Ascending aorta (tissue), 2 donors: ENCODE results near the gene MRPL22. TPM values are rescaled to one million over a fixed set of nuclear protein-coding genes. Genes with fewer than 3 reads are reported as not detected.

Experiments
- DNase-seq, 2 donors: peaks; one replicate each; pipeline ENCODE4 v3.0.0-alpha.2; 2019; ENCODE audit warnings: low spot score in 2 of 2
- H3K27ac ChIP-seq, 2 donors: fragments of 200-600 bp; sonication (generic); one replicate each; pipeline ENCODE4 v1.5.1; 2016 to 2017; ENCODE audit warnings: mild to moderate bottlenecking in 1 of 2
- H3K27me3 ChIP-seq: fragments of 200-600 bp; sonication (generic); one replicate; pipeline ENCODE4 v1.5.1; 2017
- H3K36me3 ChIP-seq, 2 donors: fragments of 200-600 bp; sonication (generic); one replicate each; pipeline ENCODE4 v1.5.1; 2016
- H3K4me1 ChIP-seq, 2 donors: fragments of 200-600 bp; sonication (generic); one replicate each; pipeline ENCODE4 v1.5.1; 2016 to 2017; ENCODE audit warnings: mild to moderate bottlenecking in 1 of 2
- H3K4me3 ChIP-seq, 2 donors: fragments of 200-600 bp; sonication (generic); one replicate each; pipeline ENCODE4 v1.5.1; 2016 to 2017; ENCODE audit warnings: mild to moderate bottlenecking in 1 of 2
- H3K9me3 ChIP-seq, 2 donors: fragments of 200-600 bp; sonication (generic); one replicate each; pipeline ENCODE4 v1.5.1; 2016
- intact Hi-C: fragments of 100-400 bp; cut with DNase I; formaldehyde crosslinking; loops from one replicate; pipeline ENCODE4 v1.15.1; 2023
- total RNA-seq: library from RNA; depleted of rRNA; stranded (reverse); fragments of >200 nt; gene quantifications from one replicate; pipeline ENCODE4 v1.1.0, GENCODE V29; 2016
- TF ChIP-seq, protein P1 (sequence below), 3 experiments: fragments of 200-600 bp in 2 of 3; fragments of 450-650 bp in 1 of 3; sonication (generic) in 2 of 3; IDR thresholded peaks; one replicate each; pipeline ENCODE4 v1.5.1; 2016 to 2019; ENCODE audit warnings: antibody characterized with exemption in 3 of 3, mild to moderate bottlenecking in 1 of 3, moderate library complexity in 1 of 3

MRPL22 gene
- total RNA-seq, 1 donor from 2014 or later: 7.8 TPM

DNA sequence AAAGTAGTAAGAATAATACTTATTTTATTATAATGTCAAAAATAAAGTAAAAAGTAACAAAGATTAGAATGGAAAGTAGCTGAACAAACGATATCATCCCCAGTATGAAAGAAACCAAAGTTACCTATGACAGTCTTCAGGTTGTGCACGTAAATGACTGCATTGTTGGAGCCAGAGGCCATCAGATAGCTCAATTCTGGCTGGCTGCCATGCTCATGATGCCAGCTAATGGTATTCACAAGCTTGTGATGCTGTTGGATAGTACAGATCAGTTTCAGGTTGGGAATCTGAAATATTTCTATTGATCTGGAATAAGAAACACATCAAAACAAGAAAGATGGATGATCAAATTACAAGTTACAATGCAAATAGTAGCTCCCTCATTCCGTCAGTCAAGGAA lies 24.0 kb upstream of the MRPL22 start:
- peaks cover 36 to 68% of the 10 kb centered on the region in 2 donors for H3K36me3 ChIP-seq
- TF ChIP-seq, protein P1, sequence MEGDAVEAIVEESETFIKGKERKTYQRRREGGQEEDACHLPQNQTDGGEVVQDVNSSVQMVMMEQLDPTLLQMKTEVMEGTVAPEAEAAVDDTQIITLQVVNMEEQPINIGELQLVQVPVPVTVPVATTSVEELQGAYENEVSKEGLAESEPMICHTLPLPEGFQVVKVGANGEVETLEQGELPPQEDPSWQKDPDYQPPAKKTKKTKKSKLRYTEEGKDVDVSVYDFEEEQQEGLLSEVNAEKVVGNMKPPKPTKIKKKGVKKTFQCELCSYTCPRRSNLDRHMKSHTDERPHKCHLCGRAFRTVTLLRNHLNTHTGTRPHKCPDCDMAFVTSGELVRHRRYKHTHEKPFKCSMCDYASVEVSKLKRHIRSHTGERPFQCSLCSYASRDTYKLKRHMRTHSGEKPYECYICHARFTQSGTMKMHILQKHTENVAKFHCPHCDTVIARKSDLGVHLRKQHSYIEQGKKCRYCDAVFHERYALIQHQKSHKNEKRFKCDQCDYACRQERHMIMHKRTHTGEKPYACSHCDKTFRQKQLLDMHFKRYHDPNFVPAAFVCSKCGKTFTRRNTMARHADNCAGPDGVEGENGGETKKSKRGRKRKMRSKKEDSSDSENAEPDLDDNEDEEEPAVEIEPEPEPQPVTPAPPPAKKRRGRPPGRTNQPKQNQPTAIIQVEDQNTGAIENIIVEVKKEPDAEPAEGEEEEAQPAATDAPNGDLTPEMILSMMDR (IDR thresholded peaks at IDR 0.05): no peak
- intact Hi-C loops: no loop called here

DNA sequence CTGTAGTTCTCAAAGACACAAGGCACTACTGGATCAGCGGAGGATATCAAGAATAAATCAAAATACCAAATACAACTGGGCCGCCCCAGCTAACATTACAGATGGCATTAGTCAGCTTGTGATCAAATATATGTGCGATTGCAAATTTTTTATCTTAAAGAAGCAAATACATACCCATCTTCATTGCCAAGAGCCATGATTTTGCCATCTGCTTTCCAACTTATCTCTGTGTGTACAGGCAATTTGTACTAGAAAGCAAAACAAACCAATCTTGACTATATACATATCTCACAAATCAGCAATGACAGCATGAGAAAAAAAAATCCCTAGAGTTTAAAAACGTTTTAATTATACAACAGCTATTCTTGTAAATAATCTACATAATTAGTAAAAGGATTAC lies 23.1 kb upstream of the MRPL22 start:
- Histone ChIP-seq H3K27me3 (no peaks in the 10 kb centered on the region), H3K4me1 (no peaks in the 10 kb centered on the region), H3K9me3 (no peaks in the 10 kb centered on the region), H3K27ac (no peak overlapping the region), H3K4me3 (no peak overlapping the region), H3K36me3 (peaks cover 37 to 59% of the 10 kb centered on the region in 2 donors)
- no peak for DNase-seq
- intact Hi-C loops: no loop called here
- TF ChIP-seq, protein P1 (IDR thresholded peaks at IDR 0.05): no peak

More for the DNA sequence above, 24.0 kb upstream of the MRPL22 start:
- H3K4me3 ChIP-seq: no peak overlapping the region
- H3K27me3 ChIP-seq: no peaks in the 10 kb centered on the region
- DNase-seq: no peak
- no peaks in the 10 kb centered on the region for H3K4me1 ChIP-seq
- no peaks in the 10 kb centered on the region for H3K9me3 ChIP-seq
- H3K27ac ChIP-seq: no peak overlapping the region

- TF ChIP-seq, protein P1 (IDR thresholded peaks at IDR 0.05): no peak
- no peak overlapping the region for H3K4me3 ChIP-seq
- intact Hi-C loops: no loop called here
- H3K36me3 ChIP-seq: peaks cover 66 to 81% of the 10 kb centered on the region in 2 donors
- no peaks in the 10 kb centered on the region for H3K4me1 ChIP-seq
- no peak overlapping the region for H3K27ac ChIP-seq
- no peak for DNase-seq
- H3K9me3 ChIP-seq: no peaks in the 10 kb centered on the region
- H3K27me3 ChIP-seq: no peaks in the 10 kb centered on the region
These were observed 17.1 kb upstream of the MRPL22 start for GRCh38 chr5:154923441-154924430.

GRCh38 chr5:154933537-154933936 lies 7.3 kb upstream of the MRPL22 start:
- H3K36me3 ChIP-seq: peaks cover 12 to 19% of the 10 kb centered on the region in 2 donors
- no peaks in the 10 kb centered on the region for H3K27me3 ChIP-seq
- DNase-seq: no peak
- intact Hi-C loops: loop anchor here (10.0 kb wide), 1 partner anchor 289 kb away; no protein-coding TSS in a partner anchor
- H3K4me1 ChIP-seq: peaks cover 4 to 10% of the 10 kb centered on the region in 2 donors
- TF ChIP-seq, protein P1 (IDR thresholded peaks at IDR 0.05): no peak
- no peak overlapping the region for H3K4me3 ChIP-seq
- H3K27ac ChIP-seq: no peak overlapping the region
- no peaks in the 10 kb centered on the region for H3K9me3 ChIP-seq

- no peak for DNase-seq
- Histone ChIP-seq H3K27me3 (no peaks in the 10 kb centered on the region), H3K27ac (no peak overlapping the region), H3K36me3 (peaks cover 7 to 11% of the 10 kb centered on the region in 2 donors), H3K4me3 (no peak overlapping the region), H3K4me1 (peaks cover 4 to 12% of the 10 kb centered on the region in 2 donors), H3K9me3 (no peaks in the 10 kb centered on the region)
- TF ChIP-seq, protein P1 (IDR thresholded peaks at IDR 0.05): no peak
- intact Hi-C loops: loop anchor here (10.0 kb wide), 1 partner anchor 290 kb away; no protein-coding TSS in a partner anchor
These were observed 6.0 kb upstream of the MRPL22 start for GRCh38 chr5:154934881-154935280.
